ENCODE data around the gene RCSD1.

DNA sequence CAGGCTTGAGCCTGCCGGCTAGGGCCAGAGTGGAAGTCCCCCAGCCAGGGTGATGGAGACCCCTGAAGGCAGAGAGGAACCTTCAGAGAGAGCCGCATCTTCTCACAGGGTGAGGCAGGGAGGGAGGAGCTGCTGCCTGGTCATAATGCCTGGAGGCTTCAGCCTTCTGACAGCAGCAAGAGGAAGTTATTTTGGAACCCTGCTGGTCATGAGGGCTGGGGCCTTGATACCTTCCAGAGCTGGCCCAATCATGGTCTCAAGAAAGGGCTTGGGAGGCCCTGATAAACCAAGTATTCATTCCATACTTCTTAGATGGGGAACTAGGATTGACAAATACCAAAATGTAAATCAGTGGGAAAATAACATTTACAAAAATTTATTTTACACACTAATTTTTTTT, 65.1 kb downstream of the RCSD1 start:
- TF ChIP-seq, protein P1, sequence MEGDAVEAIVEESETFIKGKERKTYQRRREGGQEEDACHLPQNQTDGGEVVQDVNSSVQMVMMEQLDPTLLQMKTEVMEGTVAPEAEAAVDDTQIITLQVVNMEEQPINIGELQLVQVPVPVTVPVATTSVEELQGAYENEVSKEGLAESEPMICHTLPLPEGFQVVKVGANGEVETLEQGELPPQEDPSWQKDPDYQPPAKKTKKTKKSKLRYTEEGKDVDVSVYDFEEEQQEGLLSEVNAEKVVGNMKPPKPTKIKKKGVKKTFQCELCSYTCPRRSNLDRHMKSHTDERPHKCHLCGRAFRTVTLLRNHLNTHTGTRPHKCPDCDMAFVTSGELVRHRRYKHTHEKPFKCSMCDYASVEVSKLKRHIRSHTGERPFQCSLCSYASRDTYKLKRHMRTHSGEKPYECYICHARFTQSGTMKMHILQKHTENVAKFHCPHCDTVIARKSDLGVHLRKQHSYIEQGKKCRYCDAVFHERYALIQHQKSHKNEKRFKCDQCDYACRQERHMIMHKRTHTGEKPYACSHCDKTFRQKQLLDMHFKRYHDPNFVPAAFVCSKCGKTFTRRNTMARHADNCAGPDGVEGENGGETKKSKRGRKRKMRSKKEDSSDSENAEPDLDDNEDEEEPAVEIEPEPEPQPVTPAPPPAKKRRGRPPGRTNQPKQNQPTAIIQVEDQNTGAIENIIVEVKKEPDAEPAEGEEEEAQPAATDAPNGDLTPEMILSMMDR (IDR thresholded peaks at IDR 0.05): no peak
- no peak for TF ChIP-seq POLR2A (IDR thresholded peaks at IDR 0.05)
